Esophagus muscularis mucosa (tissue), 4 donors: Measurements from ENCODE around the gene ABCC11. TPM values are rescaled to one million over a fixed set of nuclear protein-coding genes. Genes with fewer than 3 reads are reported as not detected.
"Not testable (repeated sequence)": the region's sequence is repeated elsewhere in the genome, so short reads cannot be mapped to it uniquely, and the experiment has no call there.

Experiments used
- DNase-seq: peaks from one replicate; pipeline ENCODE4 v3.0.0-alpha.2; 2017; ENCODE audit errors: extremely low spot score
- H3K27ac ChIP-seq, 4 donors: fragments of 200-600 bp; sonication (generic); replicated peaks in 1 of 4; 1 replicate in 3 of 4; 2 replicates in 1 of 4; pipeline ENCODE4 v1.5.1; 2016 to 2019; ENCODE audit warnings: mild to moderate bottlenecking in 1 of 4
- H3K27me3 ChIP-seq, 4 donors: fragments of 200-600 bp; sonication (generic); one replicate each; pipeline versions ENCODE4 v1.5.1 to v1.6.0; 2016 to 2019
- H3K36me3 ChIP-seq, 4 donors: fragments of 200-600 bp; sonication (generic); one replicate each; pipeline ENCODE4 v1.5.1; 2016 to 2019
- H3K4me1 ChIP-seq, 4 donors: fragments of 200-600 bp; sonication (generic); one replicate each; pipeline ENCODE4 v1.5.1; 2016 to 2019
- H3K4me3 ChIP-seq, 4 donors: fragments of 200-600 bp; sonication (generic); 1 replicate in 2 of 4; 2 replicates in 2 of 4; pipeline ENCODE4 v1.5.1; 2016 to 2019; ENCODE audit warnings: mild to moderate bottlenecking in 4 of 4, moderate library complexity in 1 of 4
- H3K9me3 ChIP-seq, 4 donors: fragments of 200-600 bp; sonication (generic); 1 replicate in 3 of 4; 2 replicates in 1 of 4; pipeline ENCODE4 v1.5.1; 2016 to 2019
- EP300 ChIP-seq: sonication (generic); formaldehyde crosslinking; IDR thresholded peaks from one replicate; pipeline ENCODE4 v1.6.1; 2017; ENCODE audit warnings: antibody characterized with exemption
- POLR2A ChIP-seq: fragments of 450-650 bp; IDR thresholded peaks from one replicate; pipeline ENCODE4 v1.6.1; 2017; ENCODE audit warnings: antibody characterized with exemption, moderate library complexity, mild to moderate bottlenecking, low read depth
- POLR2AphosphoS5 ChIP-seq, 2 donors: sonication (generic); formaldehyde crosslinking; IDR thresholded peaks; one replicate each; pipeline ENCODE4 v1.6.1; 2017; ENCODE audit warnings: antibody characterized with exemption in 2 of 2
- WGBS: methylation state at CpG from one replicate; pipeline ENCODE4 v1.1.5; 2018; 5-methylcytosine and 5-hydroxymethylcytosine counted together
- intact Hi-C: fragments of 100-400 bp; cut with DNase I; formaldehyde crosslinking; loops from one replicate; pipeline ENCODE4 v1.15.1; 2023
- total RNA-seq, 4 donors: library from RNA; depleted of rRNA; stranded (reverse); fragments of >200 nt; gene quantifications; one replicate each; pipeline versions ENCODE4 v1.1.0 to v1.2.1, GENCODE V29; 2016
- TF ChIP-seq, protein P1 (sequence below), 3 experiments: fragments of 200-600 bp in 2 of 3; fragments of 450-650 bp in 1 of 3; sonication (generic) in 2 of 3; IDR thresholded peaks; one replicate each; pipeline ENCODE4 v1.5.1; 2017 to 2019; ENCODE audit warnings: antibody characterized with exemption in 3 of 3, mild to moderate bottlenecking in 2 of 3, moderate library complexity in 1 of 3

ABCC11 gene
- total RNA-seq, 4 donors from 2014 or later, result not detected

DNA sequence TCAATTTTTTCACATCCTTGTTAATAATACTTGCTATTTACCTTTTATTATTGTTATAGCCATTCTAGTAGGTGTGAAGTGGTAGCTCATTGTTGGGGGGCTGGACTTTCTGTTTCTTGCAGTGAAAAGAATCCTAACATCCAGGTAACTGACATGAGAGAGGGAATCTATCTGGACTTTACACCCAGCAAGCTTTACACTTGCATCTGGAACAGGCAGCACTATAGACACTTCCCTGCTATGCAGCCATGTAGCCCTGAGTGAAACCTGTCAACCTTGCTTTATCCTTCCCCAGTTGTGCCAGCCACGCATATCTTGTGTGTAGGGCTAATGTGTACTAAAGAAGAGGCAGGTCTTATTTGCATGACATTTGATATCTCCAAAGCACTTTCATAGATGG lies 74.7 kb downstream of the ABCC11 start:
- Histone ChIP-seq H3K4me1 (no peaks in the 10 kb centered on the region), H3K36me3 (no peaks in the 10 kb centered on the region), H3K4me3 (no peak overlapping the region), H3K9me3 (no peaks in the 10 kb centered on the region), H3K27ac (no peak overlapping the region), H3K27me3 (peaks cover 0 to 23% (median 0%) of the 10 kb centered on the region in 4 donors)
- WGBS, result 80% methylated on average over 1 of the region's 1 CpG
- TF ChIP-seq POLR2AphosphoS5 (IDR thresholded peaks at IDR 0.05) (no peak), POLR2A (no peak)
- TF ChIP-seq, protein P1, sequence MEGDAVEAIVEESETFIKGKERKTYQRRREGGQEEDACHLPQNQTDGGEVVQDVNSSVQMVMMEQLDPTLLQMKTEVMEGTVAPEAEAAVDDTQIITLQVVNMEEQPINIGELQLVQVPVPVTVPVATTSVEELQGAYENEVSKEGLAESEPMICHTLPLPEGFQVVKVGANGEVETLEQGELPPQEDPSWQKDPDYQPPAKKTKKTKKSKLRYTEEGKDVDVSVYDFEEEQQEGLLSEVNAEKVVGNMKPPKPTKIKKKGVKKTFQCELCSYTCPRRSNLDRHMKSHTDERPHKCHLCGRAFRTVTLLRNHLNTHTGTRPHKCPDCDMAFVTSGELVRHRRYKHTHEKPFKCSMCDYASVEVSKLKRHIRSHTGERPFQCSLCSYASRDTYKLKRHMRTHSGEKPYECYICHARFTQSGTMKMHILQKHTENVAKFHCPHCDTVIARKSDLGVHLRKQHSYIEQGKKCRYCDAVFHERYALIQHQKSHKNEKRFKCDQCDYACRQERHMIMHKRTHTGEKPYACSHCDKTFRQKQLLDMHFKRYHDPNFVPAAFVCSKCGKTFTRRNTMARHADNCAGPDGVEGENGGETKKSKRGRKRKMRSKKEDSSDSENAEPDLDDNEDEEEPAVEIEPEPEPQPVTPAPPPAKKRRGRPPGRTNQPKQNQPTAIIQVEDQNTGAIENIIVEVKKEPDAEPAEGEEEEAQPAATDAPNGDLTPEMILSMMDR (IDR thresholded peaks at IDR 0.05), result no peak
- no peak for DNase-seq
- intact Hi-C loops, result no loop called here

DNA sequence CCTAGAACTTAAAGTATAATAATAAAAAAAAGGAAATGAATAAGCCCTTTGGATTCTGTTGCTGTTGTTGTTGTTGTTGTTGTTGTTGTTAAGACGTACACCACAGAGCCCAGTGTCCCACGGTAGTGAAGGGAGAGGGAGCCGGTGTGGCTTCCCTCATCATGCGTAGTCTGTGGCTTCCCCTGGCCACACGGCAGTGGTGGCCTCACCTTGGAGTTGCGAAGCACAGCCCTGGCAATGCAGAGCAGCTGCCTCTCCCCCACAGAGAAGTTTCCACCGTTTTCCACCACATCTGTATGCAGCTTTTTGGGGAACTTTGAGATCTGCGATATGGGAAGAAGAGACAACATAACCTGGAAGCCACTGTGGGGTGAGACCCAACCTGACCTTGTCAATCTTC lies 77.4 kb downstream of the ABCC11 start:
- Histone ChIP-seq H3K27me3 (peaks cover 0 to 4% (median 0%) of the 10 kb centered on the region in 4 donors), H3K27ac (no peak overlapping the region), H3K9me3 (no peaks in the 10 kb centered on the region), H3K4me3 (no peak overlapping the region), H3K36me3 (no peaks in the 10 kb centered on the region), H3K4me1 (peaks cover 0 to 5% (median 2%) of the 10 kb centered on the region in 4 donors)
- no peak for DNase-seq
- TF ChIP-seq POLR2A (no peak), EP300 (no peak), POLR2AphosphoS5 (IDR thresholded peaks at IDR 0.05) (no peak)
- TF ChIP-seq, protein P1 (IDR thresholded peaks at IDR 0.05), result no peak
- WGBS, result 79% methylated on average over 8 of the region's 8 CpGs
- intact Hi-C loops, result loop anchor here (5.0 kb wide), 1 partner anchor 1133 kb away; no protein-coding TSS in a partner anchor

DNA sequence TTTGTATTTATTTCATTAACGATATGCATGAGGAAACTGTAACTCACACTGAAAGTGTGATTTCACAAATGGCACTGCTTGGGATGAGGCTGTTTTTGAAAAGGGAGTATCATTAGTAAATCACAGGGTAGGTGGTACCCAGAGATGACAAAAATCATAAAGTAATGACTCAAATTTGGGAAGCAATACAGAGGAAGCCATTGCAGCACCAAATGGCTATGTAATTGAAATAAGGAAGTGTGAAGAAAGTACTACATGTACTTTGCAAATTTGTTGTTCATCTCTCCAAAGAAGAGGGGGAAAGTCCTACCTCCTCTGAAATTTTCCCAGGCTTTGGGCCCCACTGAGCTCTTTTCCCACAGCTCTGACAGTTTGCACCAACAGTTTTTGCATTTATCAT lies 79.3 kb downstream of the ABCC11 start:
- H3K27me3 ChIP-seq, result peaks cover 0 to 9% (median 0%) of the 10 kb centered on the region in 4 donors
- 70% methylated on average over 1 of the region's 1 CpG for WGBS
- intact Hi-C loops, result loop anchor here (5.0 kb wide), 1 partner anchor 1131 kb away; no protein-coding TSS in a partner anchor
- DNase-seq, result no peak
- H3K36me3 ChIP-seq, result no peaks in the 10 kb centered on the region
- TF ChIP-seq, protein P1 (IDR thresholded peaks at IDR 0.05), result no peak
- TF ChIP-seq POLR2A, result no peak
- TF ChIP-seq EP300, result no peak
- no peak for TF ChIP-seq POLR2AphosphoS5 (IDR thresholded peaks at IDR 0.05)
- peaks cover 3 to 9% (median 6%) of the 10 kb centered on the region in 4 donors for H3K4me1 ChIP-seq
- H3K4me3 ChIP-seq, result no peak overlapping the region
- no peaks in the 10 kb centered on the region for H3K9me3 ChIP-seq
- H3K27ac ChIP-seq, result no peak overlapping the region

DNA sequence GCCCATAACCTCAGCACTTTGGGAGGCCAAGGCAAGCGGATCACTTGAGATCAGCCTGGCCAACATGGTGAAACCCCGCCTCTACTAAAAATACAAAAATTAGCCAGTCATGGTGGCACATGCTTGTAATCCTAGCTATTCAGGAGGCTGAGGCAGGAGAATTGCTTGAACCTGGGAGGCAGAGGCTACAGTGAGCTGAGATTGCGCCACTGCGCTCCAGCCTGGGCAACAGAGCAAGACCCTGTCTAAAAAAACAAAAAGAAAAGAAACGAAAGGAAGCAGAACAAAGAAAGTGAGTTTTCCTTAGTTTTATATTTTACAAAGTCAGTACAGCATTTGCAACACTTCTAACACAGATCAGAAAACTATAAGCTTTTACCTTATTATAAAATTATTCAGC lies 80.7 kb downstream of the ABCC11 start:
- 88% methylated on average over 5 of the region's 5 CpGs for WGBS
- not testable (repeated sequence) for H3K4me1 ChIP-seq, H3K36me3 ChIP-seq, DNase-seq, H3K27ac ChIP-seq, H3K4me3 ChIP-seq, H3K9me3 ChIP-seq
- H3K27me3 ChIP-seq, result peaks cover 0 to 14% (median 0%) of the 10 kb centered on the region in 4 donors
- intact Hi-C loops, result loop anchor here (5.0 kb wide), 1 partner anchor 1129 kb away; no protein-coding TSS in a partner anchor

DNA sequence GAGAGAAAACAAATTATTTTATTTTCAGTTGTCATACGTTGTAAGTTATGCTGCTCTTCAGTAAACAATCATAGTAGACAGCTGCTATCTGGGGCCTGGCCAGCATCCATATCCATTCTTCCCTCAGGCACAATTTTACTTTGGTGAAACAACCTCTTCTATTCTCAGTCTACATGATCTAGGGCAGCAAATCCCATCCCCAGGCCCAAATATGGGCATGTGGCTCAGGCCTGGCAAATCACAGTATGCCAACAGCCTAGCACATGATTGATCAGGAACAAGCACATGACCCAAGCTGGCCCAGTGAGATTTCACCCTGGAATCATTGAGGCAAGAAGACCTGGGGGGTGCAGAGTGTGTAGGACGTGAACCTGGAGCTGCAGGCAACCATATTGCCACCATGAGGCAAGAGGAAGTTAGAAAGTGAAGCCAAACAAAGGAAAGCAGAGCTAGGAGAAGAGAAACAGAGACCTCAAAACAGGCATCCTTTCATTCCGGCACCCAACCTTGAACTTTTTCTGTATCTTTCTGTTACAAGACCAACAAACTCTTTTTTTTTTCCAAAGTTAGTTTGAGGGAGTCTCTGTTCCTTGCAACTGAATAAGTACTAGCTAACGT lies 81.3 kb downstream of the ABCC11 start:
- Histone ChIP-seq H3K27ac (no peak overlapping the region), H3K9me3 (no peaks in the 10 kb centered on the region), H3K27me3 (peaks cover 0 to 14% (median 0%) of the 10 kb centered on the region in 4 donors), H3K4me1 (peaks cover 3 to 9% (median 6%) of the 10 kb centered on the region in 4 donors), H3K4me3 (no peak overlapping the region), H3K36me3 (no peaks in the 10 kb centered on the region)
- WGBS, result 84% methylated on average over 4 of the region's 4 CpGs
- no peak for DNase-seq
- TF ChIP-seq POLR2A (no peak), POLR2AphosphoS5 (IDR thresholded peaks at IDR 0.05) (no peak), EP300 (no peak)
- TF ChIP-seq, protein P1 (IDR thresholded peaks at IDR 0.05), result no peak
- intact Hi-C loops, result loop anchor here (5.0 kb wide), 1 partner anchor 1129 kb away; no protein-coding TSS in a partner anchor
